AG04450 (cell line): ENCODE data around the gene RASSF3. TPM values are rescaled to one million over a fixed set of nuclear protein-coding genes. Genes with fewer than 3 reads are reported as not detected.

Experiments used
- CTCF ChIA-PET: fragments of 300-600, 350-600 bp; formaldehyde crosslinking; extraction: SDS; loops from one replicate; lab custom pipeline; 2022; ENCODE audit warnings: antibody characterized with exemption, inconsistent platforms; lab: Charles Lee
- POLR2A ChIA-PET: fragments of 350-600 bp; formaldehyde crosslinking; extraction: SDS; loops from one replicate; lab custom pipeline; 2021; ENCODE audit warnings: antibody characterized with exemption, inconsistent platforms; lab: Yijun Ruan, JAX
- DNase-seq: peaks from one replicate; pipeline ENCODE4 v3.0.0-alpha.2; 2011; ENCODE audit warnings: low read depth, low spot score
- H3K27ac ChIP-seq: one replicate; pipeline ENCODE4 v1.5.1; 2012; ENCODE audit warnings: low read depth, low read length, control low read depth
- H3K27me3 ChIP-seq: one replicate; pipeline ENCODE4 v1.6.0; 2012; ENCODE audit warnings: low read length; ENCODE audit not compliant: control insufficient read depth, insufficient read depth
- H3K4me3 ChIP-seq: 2 replicates; pipeline ENCODE4 v1.5.1; 2011; ENCODE audit warnings: mild to moderate bottlenecking, low read depth, low read length, control low read depth
- H3K9me3 ChIP-seq: 2 replicates; pipeline ENCODE4 v1.5.1; 2012; ENCODE audit warnings: low read length; ENCODE audit not compliant: control insufficient read depth, insufficient read depth
- polyA plus RNA-seq: library from polyadenylated mRNA; depleted of rRNA; stranded (reverse); fragments of >200 nt; gene quantifications from 2 replicates; pipeline ENCODE4 v1.2.3, GENCODE V29; 2011
- TF ChIP-seq, protein P1 (sequence below): IDR thresholded peaks from 2 replicates; pipeline ENCODE4 v1.5.1; 2011; ENCODE audit warnings: low read depth, low read length, control low read depth, inconsistent platforms

Gene RASSF3
- polyA plus RNA-seq, 1 experiment, result 46.7 TPM

DNA sequence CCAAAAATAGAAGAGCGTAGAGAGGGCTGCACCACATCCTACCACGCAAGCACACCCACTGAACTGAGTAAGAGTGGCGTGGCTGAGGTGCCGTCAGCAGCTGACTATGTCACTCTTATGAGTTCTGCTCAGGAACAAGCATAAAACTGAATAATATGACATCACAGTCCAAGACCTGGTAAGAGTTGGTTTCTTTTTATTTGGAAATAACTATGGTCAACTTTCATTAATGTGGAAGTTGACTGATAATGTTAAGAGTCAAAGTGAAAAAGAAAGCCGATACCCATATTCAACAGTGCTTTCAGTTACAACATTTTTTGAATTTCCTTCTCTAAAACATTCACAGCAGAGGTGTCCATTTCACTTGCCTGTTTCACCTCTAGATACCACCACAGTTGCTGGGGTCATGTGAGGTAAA lies 104.3 kb downstream of the RASSF3 start:
- no peaks in the 10 kb centered on the region for H3K9me3 ChIP-seq
- TF ChIP-seq, protein P1, sequence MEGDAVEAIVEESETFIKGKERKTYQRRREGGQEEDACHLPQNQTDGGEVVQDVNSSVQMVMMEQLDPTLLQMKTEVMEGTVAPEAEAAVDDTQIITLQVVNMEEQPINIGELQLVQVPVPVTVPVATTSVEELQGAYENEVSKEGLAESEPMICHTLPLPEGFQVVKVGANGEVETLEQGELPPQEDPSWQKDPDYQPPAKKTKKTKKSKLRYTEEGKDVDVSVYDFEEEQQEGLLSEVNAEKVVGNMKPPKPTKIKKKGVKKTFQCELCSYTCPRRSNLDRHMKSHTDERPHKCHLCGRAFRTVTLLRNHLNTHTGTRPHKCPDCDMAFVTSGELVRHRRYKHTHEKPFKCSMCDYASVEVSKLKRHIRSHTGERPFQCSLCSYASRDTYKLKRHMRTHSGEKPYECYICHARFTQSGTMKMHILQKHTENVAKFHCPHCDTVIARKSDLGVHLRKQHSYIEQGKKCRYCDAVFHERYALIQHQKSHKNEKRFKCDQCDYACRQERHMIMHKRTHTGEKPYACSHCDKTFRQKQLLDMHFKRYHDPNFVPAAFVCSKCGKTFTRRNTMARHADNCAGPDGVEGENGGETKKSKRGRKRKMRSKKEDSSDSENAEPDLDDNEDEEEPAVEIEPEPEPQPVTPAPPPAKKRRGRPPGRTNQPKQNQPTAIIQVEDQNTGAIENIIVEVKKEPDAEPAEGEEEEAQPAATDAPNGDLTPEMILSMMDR, result no peak
- H3K27ac ChIP-seq, result no peak overlapping the region
- POLR2A ChIA-PET, result no interaction called here
- H3K27me3 ChIP-seq, result no peaks in the 10 kb centered on the region
- H3K4me3 ChIP-seq, result no peak overlapping the region
- CTCF ChIA-PET, result interaction anchor here (4.7 kb wide), 1 partner anchor 17 kb away, joined by 15 read pairs; no protein-coding TSS in a partner anchor
- DNase-seq, result no peak

DNA sequence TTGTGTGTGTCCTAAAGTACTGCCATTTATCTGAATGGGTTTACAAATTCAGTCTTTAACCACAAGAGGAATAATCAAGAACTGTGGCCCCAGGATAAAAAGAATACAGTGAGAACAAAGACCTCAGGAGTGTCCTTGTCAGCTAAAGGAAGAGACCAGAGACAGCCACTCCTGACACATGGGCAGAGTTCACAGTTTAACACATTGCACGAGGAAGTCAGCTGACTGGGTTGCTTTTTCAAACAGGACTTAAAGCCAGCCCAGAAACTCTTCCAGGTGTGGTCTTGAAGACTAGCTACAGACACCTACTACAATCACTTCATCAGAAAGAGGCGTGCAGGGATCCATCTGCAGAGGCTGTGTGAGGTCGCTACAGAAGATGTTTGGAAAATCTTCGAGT lies 106.1 kb downstream of the RASSF3 start:
- CTCF ChIA-PET, result interaction anchor here (1.2 to 4.7 kb wide), 2 partner anchors 9 to 19 kb away, joined by 4 to 15 read pairs; no protein-coding TSS in a partner anchor
- DNase-seq, result no peak
- no peak overlapping the region for H3K27ac ChIP-seq
- H3K4me3 ChIP-seq, result no peak overlapping the region
- POLR2A ChIA-PET, result no interaction called here
- TF ChIP-seq, protein P1, result no peak
- H3K27me3 ChIP-seq, result no peaks in the 10 kb centered on the region
- no peaks in the 10 kb centered on the region for H3K9me3 ChIP-seq

DNA sequence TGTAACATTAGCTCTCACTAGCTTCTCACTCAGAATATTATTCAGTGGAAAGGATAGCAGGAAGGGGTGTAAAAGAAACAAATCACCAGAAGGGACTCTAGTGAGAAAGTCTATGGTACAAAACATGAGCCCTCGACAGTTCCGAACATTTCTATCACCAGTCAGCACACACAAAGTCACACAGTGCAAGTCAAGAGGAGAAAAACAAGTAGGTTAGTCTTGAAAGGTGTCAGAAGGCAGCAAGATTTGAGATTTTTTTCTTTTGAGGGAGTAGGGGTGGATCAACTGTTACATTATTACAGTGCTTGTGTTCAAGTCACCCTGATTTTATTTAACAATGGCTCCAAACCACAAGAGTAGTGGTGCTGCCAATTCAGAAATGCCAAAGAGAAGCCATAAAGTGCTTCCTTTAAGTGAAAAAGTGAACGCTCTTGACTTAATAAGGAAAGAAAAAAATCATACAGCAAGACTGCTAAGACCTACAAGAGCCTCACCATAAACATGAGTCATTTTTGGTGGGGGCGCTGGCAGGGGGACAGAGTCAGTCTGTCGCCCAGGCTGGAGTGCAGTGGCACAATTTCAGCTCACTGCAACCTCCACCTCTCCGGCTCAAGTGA lies 106.7 kb downstream of the RASSF3 start:
- Histone ChIP-seq H3K27me3 (no peaks in the 10 kb centered on the region), H3K9me3 (no peaks in the 10 kb centered on the region), H3K4me3 (no peak overlapping the region), H3K27ac (no peak overlapping the region)
- POLR2A ChIA-PET, result no interaction called here
- DNase-seq, result no peak
- TF ChIP-seq, protein P1, result no peak
- CTCF ChIA-PET, result interaction anchor here (1.2 to 4.7 kb wide), 2 partner anchors 10 to 19 kb away, joined by 4 to 15 read pairs; no protein-coding TSS in a partner anchor

DNA sequence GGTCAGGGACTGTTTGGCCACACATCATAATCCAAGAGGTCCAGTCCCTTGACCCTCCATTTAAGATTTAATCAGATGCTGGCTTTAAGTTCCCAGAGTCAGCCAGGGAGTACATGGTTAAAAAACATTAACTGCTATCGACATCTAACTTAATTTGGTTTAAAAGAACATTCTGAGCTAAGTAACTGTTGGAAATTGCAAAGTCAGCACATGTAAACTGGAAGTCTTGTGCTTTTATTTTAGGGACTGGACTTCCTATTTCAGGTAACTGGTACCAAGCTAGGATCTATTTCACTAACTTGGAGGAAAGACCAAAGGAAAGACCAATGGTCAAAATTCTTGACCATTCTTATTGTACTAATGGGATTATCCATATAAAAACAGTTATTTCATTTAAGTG lies 108.4 kb downstream of the RASSF3 start:
- CTCF ChIA-PET, result interaction anchor here (1.5 to 1.8 kb wide), 2 partner anchors 21 to 169 kb away, joined by 3 to 5 read pairs; no protein-coding TSS in a partner anchor
- POLR2A ChIA-PET, result no interaction called here

DNA sequence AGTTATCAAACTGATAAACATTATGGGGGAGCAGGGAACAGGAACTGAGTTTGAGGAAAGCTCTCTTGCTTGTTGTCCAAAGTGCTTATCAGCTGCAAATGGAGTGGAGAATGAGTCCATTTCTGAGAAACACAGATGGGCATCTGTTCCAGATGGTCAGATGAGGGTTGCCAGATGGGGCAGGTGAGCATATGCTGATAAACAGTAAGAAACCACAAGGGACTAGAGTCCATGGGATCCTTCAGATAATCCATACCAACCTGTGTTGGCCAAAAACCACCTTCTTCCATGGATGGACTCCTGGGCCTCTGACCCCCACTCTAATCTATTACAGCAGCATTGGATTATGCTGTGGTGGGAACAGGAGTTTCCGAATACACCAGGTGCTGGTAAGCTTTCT lies 110.6 kb downstream of the RASSF3 start:
- H3K4me3 ChIP-seq, result no peak overlapping the region
- ChIA-PET CTCF (interaction anchor here (0.7 kb wide), 1 partner anchor 171 kb away, joined by 3 read pairs; no protein-coding TSS in a partner anchor), POLR2A (no interaction called here)
- no peak overlapping the region for H3K27ac ChIP-seq
- no peaks in the 10 kb centered on the region for H3K9me3 ChIP-seq
- H3K27me3 ChIP-seq, result no peaks in the 10 kb centered on the region
- no peak for DNase-seq
- TF ChIP-seq, protein P1, result no peak

More for the DNA sequence above, 108.4 kb downstream of the RASSF3 start:
- TF ChIP-seq, protein P1, result no peak
- no peaks in the 10 kb centered on the region for H3K27me3 ChIP-seq
- H3K9me3 ChIP-seq, result no peaks in the 10 kb centered on the region
- H3K4me3 ChIP-seq, result no peak overlapping the region
- H3K27ac ChIP-seq, result no peak overlapping the region
- no peak for DNase-seq
